ENCODE data around the gene KCNMB3.

KCNMB3 gene

DNA sequence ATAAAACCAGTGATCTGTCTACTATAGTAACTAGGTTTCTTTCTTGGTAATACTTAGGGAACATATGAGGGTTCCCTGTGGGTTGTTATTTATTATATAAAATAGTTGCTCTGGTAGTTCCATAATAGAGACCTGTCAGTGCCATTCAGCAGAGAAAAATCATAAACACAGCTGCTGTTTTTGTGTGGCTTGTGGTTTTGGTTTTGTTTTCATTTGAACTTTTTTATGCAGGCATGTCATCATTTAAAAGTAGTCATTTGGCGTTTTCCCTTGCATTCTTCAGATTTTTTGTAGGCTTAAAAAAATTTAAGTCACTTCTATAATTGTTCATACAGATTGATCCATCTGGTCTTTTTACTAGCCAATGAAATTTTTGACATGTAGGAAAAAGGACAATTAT, 54.8 kb downstream of the KCNMB3 start:
- H3K4me3 ChIP-seq (ENCODE audit: low read length) = no peak overlapping the region
- TF ChIP-seq, protein P1, sequence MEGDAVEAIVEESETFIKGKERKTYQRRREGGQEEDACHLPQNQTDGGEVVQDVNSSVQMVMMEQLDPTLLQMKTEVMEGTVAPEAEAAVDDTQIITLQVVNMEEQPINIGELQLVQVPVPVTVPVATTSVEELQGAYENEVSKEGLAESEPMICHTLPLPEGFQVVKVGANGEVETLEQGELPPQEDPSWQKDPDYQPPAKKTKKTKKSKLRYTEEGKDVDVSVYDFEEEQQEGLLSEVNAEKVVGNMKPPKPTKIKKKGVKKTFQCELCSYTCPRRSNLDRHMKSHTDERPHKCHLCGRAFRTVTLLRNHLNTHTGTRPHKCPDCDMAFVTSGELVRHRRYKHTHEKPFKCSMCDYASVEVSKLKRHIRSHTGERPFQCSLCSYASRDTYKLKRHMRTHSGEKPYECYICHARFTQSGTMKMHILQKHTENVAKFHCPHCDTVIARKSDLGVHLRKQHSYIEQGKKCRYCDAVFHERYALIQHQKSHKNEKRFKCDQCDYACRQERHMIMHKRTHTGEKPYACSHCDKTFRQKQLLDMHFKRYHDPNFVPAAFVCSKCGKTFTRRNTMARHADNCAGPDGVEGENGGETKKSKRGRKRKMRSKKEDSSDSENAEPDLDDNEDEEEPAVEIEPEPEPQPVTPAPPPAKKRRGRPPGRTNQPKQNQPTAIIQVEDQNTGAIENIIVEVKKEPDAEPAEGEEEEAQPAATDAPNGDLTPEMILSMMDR (IDR thresholded peaks at IDR 0.05; ENCODE audit: insufficient read depth, low read depth, low read length, missing control alignments) = no peak
- no peak for DNase-seq (ENCODE audit: low read depth)

DNA sequence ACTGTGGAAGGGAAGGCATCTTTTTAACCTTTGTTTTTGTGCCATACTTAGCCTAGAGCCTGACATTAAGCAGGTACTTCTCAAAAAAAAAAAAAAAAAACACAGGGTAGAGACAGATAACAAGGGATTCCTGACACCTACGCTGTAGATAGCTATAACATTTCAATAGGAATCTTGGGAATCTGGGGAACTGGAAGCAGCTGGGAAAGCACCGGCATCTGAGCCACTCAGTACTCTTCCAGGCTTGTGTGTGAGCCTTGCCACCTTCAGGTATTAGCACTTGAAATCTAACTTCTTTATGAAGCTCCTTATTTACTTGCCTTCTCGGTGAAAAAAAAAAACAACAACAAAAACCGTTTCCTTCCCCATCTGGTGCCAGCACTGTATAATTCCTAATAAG, 56.0 kb downstream of the KCNMB3 start:
- H3K4me3 ChIP-seq (ENCODE audit: low read length) = no peak overlapping the region
- DNase-seq (ENCODE audit: low read depth) = no peak
- TF ChIP-seq, protein P1 (IDR thresholded peaks at IDR 0.05; ENCODE audit: insufficient read depth, low read depth, low read length, missing control alignments) = no peak

All from epithelial cell of esophagus (primary cell).